Astrocyte (in vitro differentiated cells and primary cell): Measurements from ENCODE around the gene SSH2. TPM values are rescaled to one million over a fixed set of nuclear protein-coding genes. Genes with fewer than 3 reads are reported as not detected.

Experiments used
- DNase-seq: peaks from one replicate; pipeline ENCODE4 v3.0.0-alpha.2; 2010; ENCODE audit warnings: low read depth
- FAIRE-seq: peaks from 2 replicates; lab custom pipeline; 2011; peaks lifted over from hg19 to GRCh38; lab: Jason Lieb, UNC
- H2AFZ ChIP-seq: 2 replicates; pipeline ENCODE4 v1.6.0; 2012; ENCODE audit warnings: low read depth, low read length, inconsistent platforms
- H3K27ac ChIP-seq: 2 replicates; pipeline ENCODE4 v1.5.1; 2011; ENCODE audit warnings: low read depth, low read length, inconsistent platforms
- H3K27me3 ChIP-seq: 2 replicates; pipeline ENCODE4 v1.6.0; 2011; ENCODE audit warnings: low read length, inconsistent platforms; ENCODE audit not compliant: insufficient read depth
- H3K36me3 ChIP-seq: 2 replicates; pipeline ENCODE4 v1.5.1; 2011; ENCODE audit warnings: low read length, inconsistent platforms; ENCODE audit not compliant: insufficient read depth
- H3K4me1 ChIP-seq: 2 replicates; pipeline ENCODE4 v1.5.1; 2011; ENCODE audit warnings: low read length, inconsistent platforms; ENCODE audit not compliant: insufficient read depth
- H3K4me2 ChIP-seq: 2 replicates; pipeline ENCODE4 v1.6.0; 2012; ENCODE audit warnings: low read length, inconsistent platforms
- H3K4me3 ChIP-seq: 2 replicates; pipeline ENCODE4 v1.5.1; 2011; ENCODE audit warnings: low read depth, mild to moderate bottlenecking, low read length, inconsistent platforms; ENCODE audit not compliant: insufficient read depth
- H3K79me2 ChIP-seq: 2 replicates; pipeline ENCODE4 v1.6.0; 2012; ENCODE audit warnings: mild to moderate bottlenecking, low read length, inconsistent platforms; ENCODE audit not compliant: insufficient read depth
- H3K9ac ChIP-seq: 2 replicates; pipeline ENCODE4 v1.6.0; 2012; ENCODE audit warnings: mild to moderate bottlenecking, low read length, inconsistent platforms
- H3K9me3 ChIP-seq: 2 replicates; pipeline ENCODE4 v1.5.1; 2012; ENCODE audit warnings: low read depth, mild to moderate bottlenecking, low read length, inconsistent platforms; ENCODE audit not compliant: insufficient read depth
- H4K20me1 ChIP-seq: 2 replicates; pipeline ENCODE4 v1.6.0; 2012; ENCODE audit warnings: low read length, inconsistent platforms; ENCODE audit not compliant: insufficient read depth
- H3K27ac Mint-ChIP-seq: one replicate; pipeline ENCODE4 v1.8.0; 2021; ENCODE audit warnings: mild to moderate bottlenecking, mixed read lengths; ENCODE audit not compliant: unreplicated experiment
- H3K27me3 Mint-ChIP-seq: one replicate; pipeline ENCODE4 v1.8.0; 2021; ENCODE audit warnings: low read depth, mixed read lengths; ENCODE audit not compliant: unreplicated experiment
- H3K36me3 Mint-ChIP-seq: one replicate; pipeline ENCODE4 v1.8.0; 2021; ENCODE audit warnings: low read depth, mixed read lengths; ENCODE audit not compliant: unreplicated experiment
- H3K4me1 Mint-ChIP-seq: one replicate; pipeline ENCODE4 v1.8.0; 2021; ENCODE audit warnings: low read depth, mixed read lengths; ENCODE audit not compliant: unreplicated experiment
- H3K4me3 Mint-ChIP-seq: one replicate; pipeline ENCODE4 v1.8.0; 2021; ENCODE audit warnings: mild to moderate bottlenecking, moderate library complexity, mixed read lengths; ENCODE audit not compliant: unreplicated experiment
- H3K9me3 Mint-ChIP-seq: one replicate; pipeline ENCODE4 v1.8.0; 2021; ENCODE audit warnings: mild to moderate bottlenecking, mixed read lengths; ENCODE audit not compliant: unreplicated experiment
- EZH2 ChIP-seq: IDR thresholded peaks from 2 replicates; pipeline ENCODE4 v1.6.1; 2012; ENCODE audit warnings: mild to moderate bottlenecking, low read length, inconsistent platforms; ENCODE audit not compliant: insufficient read depth
- total RNA-seq: library from RNA; stranded (reverse); gene quantifications from 2 replicates; pipeline ENCODE4 v1.2.1, GENCODE V29; 2021
- TF ChIP-seq, protein P1 (sequence below): IDR thresholded peaks from 2 replicates; pipeline ENCODE4 v1.5.1; 2011; ENCODE audit warnings: low read depth, mild to moderate bottlenecking, inconsistent platforms, low read length, moderate library complexity; ENCODE audit not compliant: insufficient read depth

The SSH2 gene
- total RNA-seq, 1 donor from 2014 or later: 31.1 TPM

GRCh38 chr17:29883497-29883896 lies 46.5 kb downstream of the SSH2 start:
- Histone ChIP-seq H3K27ac (no peak overlapping the region), H2AFZ (no peak overlapping the region), H3K4me2 (peak overlapping the region; percentile 38), H3K9ac (no peak overlapping the region), H3K79me2 (peaks cover 53% of the 10 kb centered on the region), H4K20me1 (peaks cover 24% of the 10 kb centered on the region), H3K27me3 (no peaks in the 10 kb centered on the region), H3K4me1 (no peaks in the 10 kb centered on the region), H3K9me3 (no peaks in the 10 kb centered on the region), H3K36me3 (no peaks in the 10 kb centered on the region), H3K4me3 (no peak overlapping the region)
- peak; percentile 80 for FAIRE-seq
- no peak overlapping the region for H3K4me3 Mint-ChIP-seq
- H3K27me3 Mint-ChIP-seq: no peaks in the 10 kb centered on the region
- TF ChIP-seq, protein P1, sequence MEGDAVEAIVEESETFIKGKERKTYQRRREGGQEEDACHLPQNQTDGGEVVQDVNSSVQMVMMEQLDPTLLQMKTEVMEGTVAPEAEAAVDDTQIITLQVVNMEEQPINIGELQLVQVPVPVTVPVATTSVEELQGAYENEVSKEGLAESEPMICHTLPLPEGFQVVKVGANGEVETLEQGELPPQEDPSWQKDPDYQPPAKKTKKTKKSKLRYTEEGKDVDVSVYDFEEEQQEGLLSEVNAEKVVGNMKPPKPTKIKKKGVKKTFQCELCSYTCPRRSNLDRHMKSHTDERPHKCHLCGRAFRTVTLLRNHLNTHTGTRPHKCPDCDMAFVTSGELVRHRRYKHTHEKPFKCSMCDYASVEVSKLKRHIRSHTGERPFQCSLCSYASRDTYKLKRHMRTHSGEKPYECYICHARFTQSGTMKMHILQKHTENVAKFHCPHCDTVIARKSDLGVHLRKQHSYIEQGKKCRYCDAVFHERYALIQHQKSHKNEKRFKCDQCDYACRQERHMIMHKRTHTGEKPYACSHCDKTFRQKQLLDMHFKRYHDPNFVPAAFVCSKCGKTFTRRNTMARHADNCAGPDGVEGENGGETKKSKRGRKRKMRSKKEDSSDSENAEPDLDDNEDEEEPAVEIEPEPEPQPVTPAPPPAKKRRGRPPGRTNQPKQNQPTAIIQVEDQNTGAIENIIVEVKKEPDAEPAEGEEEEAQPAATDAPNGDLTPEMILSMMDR: no peak
- no peak for TF ChIP-seq EZH2
- peak; percentile 8 for DNase-seq
- peaks cover 10% of the 10 kb centered on the region for H3K4me1 Mint-ChIP-seq
- H3K36me3 Mint-ChIP-seq: no peaks in the 10 kb centered on the region
- H3K27ac Mint-ChIP-seq: no peak overlapping the region
- H3K9me3 Mint-ChIP-seq: no peaks in the 10 kb centered on the region

DNA sequence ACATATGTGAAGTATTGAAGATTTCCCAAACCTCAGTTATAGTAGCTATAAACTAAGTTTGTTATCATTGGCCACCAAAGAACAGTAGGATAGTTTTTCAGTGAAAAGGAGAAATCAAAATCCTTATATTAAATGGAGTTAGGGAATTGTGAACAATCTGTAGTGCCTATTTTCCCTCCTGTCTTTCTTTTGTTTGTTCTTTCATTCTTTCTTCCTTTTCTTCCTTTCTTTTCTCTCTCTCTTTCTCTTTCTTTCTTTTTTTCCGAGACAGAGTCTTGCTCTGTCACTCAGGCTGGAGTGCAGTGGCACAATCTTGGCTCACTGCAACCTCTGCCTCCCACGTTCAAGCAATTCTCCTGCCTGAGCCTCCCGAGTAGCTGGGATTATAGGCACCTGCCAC lies 48.8 kb downstream of the SSH2 start:
- H3K4me3 Mint-ChIP-seq: no peak overlapping the region
- no peaks in the 10 kb centered on the region for H3K9me3 ChIP-seq
- H3K4me1 ChIP-seq: no peaks in the 10 kb centered on the region
- no peak overlapping the region for H3K9ac ChIP-seq
- peaks cover 47% of the 10 kb centered on the region for H3K79me2 ChIP-seq
- no peaks in the 10 kb centered on the region for H3K27me3 Mint-ChIP-seq
- no peak overlapping the region for H3K27ac Mint-ChIP-seq
- H3K36me3 Mint-ChIP-seq: peaks cover 3% of the 10 kb centered on the region
- no peaks in the 10 kb centered on the region for H3K27me3 ChIP-seq
- FAIRE-seq (no peak), DNase-seq (no peak)
- no peak overlapping the region for H3K4me3 ChIP-seq
- TF ChIP-seq, protein P1: no peak
- TF ChIP-seq EZH2: no peak
- H4K20me1 ChIP-seq: peaks cover 27% of the 10 kb centered on the region
- no peak overlapping the region for H3K27ac ChIP-seq
- no peak overlapping the region for H3K4me2 ChIP-seq
- H2AFZ ChIP-seq: no peak overlapping the region
- no peaks in the 10 kb centered on the region for H3K9me3 Mint-ChIP-seq
- peaks cover 10% of the 10 kb centered on the region for H3K4me1 Mint-ChIP-seq
- H3K36me3 ChIP-seq: no peaks in the 10 kb centered on the region

- FAIRE-seq: no peak
- TF ChIP-seq EZH2: no peak
- TF ChIP-seq, protein P1: no peak
- H3K27ac Mint-ChIP-seq: no peak overlapping the region
Observed at GRCh38 chr17:29880031-29880430, 50.0 kb downstream of the SSH2 start.

More at GRCh38 chr17:29880031-29880430, 50.0 kb downstream of the SSH2 start:
- no peaks in the 10 kb centered on the region for H3K36me3 ChIP-seq
- Mint-ChIP-seq H3K4me3 (no peak overlapping the region), H3K36me3 (peaks cover 3% of the 10 kb centered on the region), H3K9me3 (no peaks in the 10 kb centered on the region), H3K4me1 (peaks cover 9% of the 10 kb centered on the region), H3K27me3 (no peaks in the 10 kb centered on the region)
- H3K27me3 ChIP-seq: no peaks in the 10 kb centered on the region
- H3K4me1 ChIP-seq: no peaks in the 10 kb centered on the region
- no peak overlapping the region for H2AFZ ChIP-seq
- H3K27ac ChIP-seq: no peak overlapping the region
- H4K20me1 ChIP-seq: peaks cover 39% of the 10 kb centered on the region
- H3K79me2 ChIP-seq: peaks cover 47% of the 10 kb centered on the region
- H3K9me3 ChIP-seq: no peaks in the 10 kb centered on the region
- H3K9ac ChIP-seq: no peak overlapping the region
- H3K4me3 ChIP-seq: no peak overlapping the region
- no peak overlapping the region for H3K4me2 ChIP-seq
- no peak for DNase-seq
